Stomach smooth muscle (tissue), 2 donors: Measurements from ENCODE around the gene EDEM2.
"Not testable (repeated sequence)": the region's sequence is repeated elsewhere in the genome, so short reads cannot be mapped to it uniquely, and the experiment has no call there.

Experiments
- H3K27ac ChIP-seq: one replicate; pipeline ENCODE4 v1.7.0; 2013; ENCODE audit warnings: mild to moderate bottlenecking, low read length, inconsistent platforms
- H3K27me3 ChIP-seq, 2 donors: one replicate each; pipeline ENCODE4 v1.7.0; 2013; ENCODE audit warnings: low read length in 2 of 2; ENCODE audit not compliant: insufficient read depth in 2 of 2, control insufficient read depth in 1 of 2
- H3K36me3 ChIP-seq, 2 donors: one replicate each; pipeline ENCODE4 v1.7.0; 2013; ENCODE audit warnings: low read length in 2 of 2; ENCODE audit not compliant: control insufficient read depth in 2 of 2, insufficient read depth in 2 of 2
- H3K4me1 ChIP-seq: one replicate; pipeline ENCODE4 v1.7.0; 2013; ENCODE audit warnings: low read length; ENCODE audit not compliant: control insufficient read depth, insufficient read depth
- H3K4me3 ChIP-seq, 2 donors: one replicate each; pipeline ENCODE4 v1.7.0; 2013; ENCODE audit warnings: low read length in 2 of 2
- H3K9ac ChIP-seq, 2 donors: one replicate each; pipeline ENCODE4 v1.7.0; 2013; ENCODE audit warnings: low read length in 2 of 2, mild to moderate bottlenecking in 1 of 2
- H3K9me3 ChIP-seq, 2 donors: one replicate each; pipeline ENCODE4 v1.7.0; 2013; ENCODE audit warnings: low read length in 2 of 2; ENCODE audit not compliant: control insufficient read depth in 2 of 2
- donor health status: healthy.
- donor health status: Pancreatic carcinoma.

The EDEM2 gene

GRCh38 chr20:35121186-35121585, 25.9 kb downstream of the EDEM2 start:
- H3K27ac ChIP-seq = no peak overlapping the region
- no peak overlapping the region for H3K4me3 ChIP-seq
- no peaks in the 10 kb centered on the region for H3K27me3 ChIP-seq
- H3K9ac ChIP-seq = no peak overlapping the region
- H3K4me1 ChIP-seq = no peaks in the 10 kb centered on the region
- H3K36me3 ChIP-seq = peaks cover 33 to 51% of the 10 kb centered on the region in 2 donors
- no peaks in the 10 kb centered on the region for H3K9me3 ChIP-seq

GRCh38 chr20:35120012-35120701, 27.0 kb downstream of the EDEM2 start:
- Histone ChIP-seq H3K9ac (no peak overlapping the region), H3K4me1 (no peaks in the 10 kb centered on the region), H3K4me3 (no peak overlapping the region), H3K27ac (no peak overlapping the region), H3K27me3 (no peaks in the 10 kb centered on the region), H3K36me3 (peaks cover 27 to 53% of the 10 kb centered on the region in 2 donors), H3K9me3 (no peaks in the 10 kb centered on the region)

GRCh38 chr20:35117629-35118028, 29.5 kb downstream of the EDEM2 start:
- Histone ChIP-seq H3K4me1 (no peaks in the 10 kb centered on the region), H3K27ac (no peak overlapping the region), H3K27me3 (no peaks in the 10 kb centered on the region), H3K9ac (no peak overlapping the region), H3K9me3 (no peaks in the 10 kb centered on the region), H3K36me3 (peaks cover 12 to 42% of the 10 kb centered on the region in 2 donors), H3K4me3 (no peak overlapping the region)

GRCh38 chr20:35117196-35117595, 29.9 kb downstream of the EDEM2 start:
- no peak overlapping the region for H3K9ac ChIP-seq
- peaks cover 12 to 41% of the 10 kb centered on the region in 2 donors for H3K36me3 ChIP-seq
- H3K4me3 ChIP-seq = no peak overlapping the region
- H3K9me3 ChIP-seq = no peaks in the 10 kb centered on the region
- no peak overlapping the region for H3K27ac ChIP-seq
- H3K27me3 ChIP-seq = no peaks in the 10 kb centered on the region
- no peaks in the 10 kb centered on the region for H3K4me1 ChIP-seq

- no peaks in the 10 kb centered on the region for H3K4me1 ChIP-seq
- H3K27me3 ChIP-seq = no peaks in the 10 kb centered on the region
- H3K9ac ChIP-seq = no peak overlapping the region
- H3K36me3 ChIP-seq = peaks cover 12 to 31% of the 10 kb centered on the region in 2 donors
- no peaks in the 10 kb centered on the region for H3K9me3 ChIP-seq
- no peak overlapping the region for H3K27ac ChIP-seq
- H3K4me3 ChIP-seq = no peak overlapping the region
These were observed 30.9 kb downstream of the EDEM2 start for GRCh38 chr20:35116258-35116657.

- Histone ChIP-seq H3K4me3 (no peak overlapping the region), H3K27ac (no peak overlapping the region), H3K9me3 (no peaks in the 10 kb centered on the region), H3K9ac (no peak overlapping the region), H3K36me3 (peaks cover 12 to 30% of the 10 kb centered on the region in 2 donors), H3K27me3 (no peaks in the 10 kb centered on the region), H3K4me1 (no peaks in the 10 kb centered on the region)
These were observed 31.5 kb downstream of the EDEM2 start for GRCh38 chr20:35115606-35116005.

GRCh38 chr20:35112276-35112675, 34.9 kb downstream of the EDEM2 start:
- H3K9me3 ChIP-seq, H3K27ac ChIP-seq, H3K4me3 ChIP-seq, H3K4me1 ChIP-seq, H3K9ac ChIP-seq, H3K36me3 ChIP-seq, H3K27me3 ChIP-seq: not testable (repeated sequence)

- no peak overlapping the region for H3K4me3 ChIP-seq
- H3K36me3 ChIP-seq = peaks cover 3 to 9% of the 10 kb centered on the region in 2 donors
- no peak overlapping the region for H3K27ac ChIP-seq
- H3K27me3 ChIP-seq = no peaks in the 10 kb centered on the region
- no peaks in the 10 kb centered on the region for H3K9me3 ChIP-seq
- H3K4me1 ChIP-seq = no peaks in the 10 kb centered on the region
- no peak overlapping the region for H3K9ac ChIP-seq
These were observed 35.8 kb downstream of the EDEM2 start for GRCh38 chr20:35111141-35111888.

- no peaks in the 10 kb centered on the region for H3K27me3 ChIP-seq
- no peak overlapping the region for H3K9ac ChIP-seq
- no peak overlapping the region for H3K27ac ChIP-seq
- H3K4me1 ChIP-seq = no peaks in the 10 kb centered on the region
- H3K9me3 ChIP-seq = no peaks in the 10 kb centered on the region
- H3K36me3 ChIP-seq = peaks cover 0 to 3% of the 10 kb centered on the region in 2 donors
- H3K4me3 ChIP-seq = no peak overlapping the region
These were observed 38.2 kb downstream of the EDEM2 start for GRCh38 chr20:35108921-35109320.

GRCh38 chr20:35106827-35107380, 40.2 kb downstream of the EDEM2 start:
- no peak overlapping the region for H3K9ac ChIP-seq
- H3K27me3 ChIP-seq = no peaks in the 10 kb centered on the region
- no peaks in the 10 kb centered on the region for H3K9me3 ChIP-seq
- H3K4me1 ChIP-seq = no peaks in the 10 kb centered on the region
- H3K4me3 ChIP-seq = no peak overlapping the region
- H3K27ac ChIP-seq = no peak overlapping the region
- peaks cover 0 to 3% of the 10 kb centered on the region in 2 donors for H3K36me3 ChIP-seq
